NOMO-1 treated with dmso at 0.1 percent for 144 hours (cell line): ENCODE results near the gene ASTN2.

Experiments
- DNase-seq: peaks from one replicate; lab custom pipeline; 2025; ENCODE audit not compliant: unreplicated experiment; lab: John Stamatoyannopoulos, UW

Gene ASTN2

DNA sequence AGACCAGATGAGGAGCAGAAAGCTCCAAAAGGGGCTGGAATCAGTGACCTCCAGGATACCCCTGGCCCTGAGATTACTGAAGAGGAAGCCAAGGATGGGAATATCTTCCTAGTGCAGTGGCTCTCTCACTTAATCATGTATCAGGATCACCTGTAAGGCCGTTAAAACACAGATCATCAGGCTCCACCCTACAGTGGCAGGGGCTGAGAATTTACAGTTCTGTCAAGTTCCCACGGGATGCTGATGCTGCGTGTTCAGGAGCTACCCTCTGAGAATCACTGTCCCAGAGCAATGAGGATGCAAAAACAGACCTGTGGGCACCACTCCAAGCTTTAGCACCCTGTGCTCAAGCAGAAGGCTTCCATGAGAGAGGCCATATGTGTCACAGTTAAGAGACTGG lies 291.9 kb downstream of the ASTN2 start:
- no peak for DNase-seq

DNA sequence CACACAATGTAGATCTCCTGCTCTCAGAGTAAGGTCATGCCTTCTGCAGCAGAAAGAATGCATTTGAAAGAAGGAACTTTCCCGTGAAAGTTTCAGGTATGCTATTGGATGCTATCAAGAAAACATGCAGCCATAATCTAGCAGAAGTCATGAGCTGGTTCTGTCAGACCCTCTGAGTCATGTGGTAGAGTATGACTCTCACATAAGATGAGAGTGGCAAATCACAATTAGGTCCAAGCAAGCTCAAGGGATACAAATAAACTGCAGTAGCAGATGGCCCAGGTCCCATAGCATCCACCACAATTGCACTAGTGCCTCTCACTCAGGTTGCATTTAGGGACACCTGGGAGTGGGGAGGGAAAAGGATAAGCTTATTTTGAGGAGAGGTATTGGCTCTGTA lies 292.8 kb downstream of the ASTN2 start:
- DNase-seq: no peak

DNA sequence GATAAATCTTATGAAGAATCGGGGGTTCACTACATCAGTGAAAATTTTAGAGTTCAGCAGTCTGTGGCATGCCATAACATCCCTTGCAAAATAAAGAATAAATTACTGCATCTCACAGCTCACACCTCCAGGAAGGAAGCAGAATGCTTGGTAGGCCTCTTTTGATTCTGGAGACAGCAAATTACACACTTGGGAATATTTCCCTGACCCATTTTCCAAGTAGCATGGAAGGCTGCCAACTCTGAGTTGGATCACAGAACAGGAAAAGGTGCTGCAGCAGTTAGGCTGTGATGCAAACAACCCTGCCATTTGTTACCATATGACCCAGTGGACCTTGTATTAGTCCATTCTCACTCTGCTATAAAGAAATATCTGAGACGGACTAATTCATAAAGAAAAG lies 293.5 kb downstream of the ASTN2 start:
- DNase-seq: no peak

DNA sequence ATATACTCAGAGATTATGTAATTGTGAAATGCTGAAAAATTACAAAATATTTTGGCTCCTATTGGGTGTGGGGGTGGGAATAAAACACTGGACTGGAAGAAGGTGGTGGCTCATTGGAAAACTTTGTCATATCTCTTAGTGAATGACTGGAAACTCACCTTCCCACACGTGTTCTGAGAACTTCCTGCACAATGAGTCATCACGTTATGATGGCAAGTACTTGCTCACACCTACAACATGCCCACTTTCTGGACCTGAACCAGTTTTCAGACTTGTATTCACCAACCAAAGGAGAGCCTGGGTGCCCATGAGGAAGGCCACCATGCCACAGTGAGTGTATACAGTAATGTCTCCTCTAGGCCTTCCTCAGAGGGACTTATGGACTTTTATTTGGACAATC lies 294.8 kb downstream of the ASTN2 start:
- DNase-seq: no peak

DNA sequence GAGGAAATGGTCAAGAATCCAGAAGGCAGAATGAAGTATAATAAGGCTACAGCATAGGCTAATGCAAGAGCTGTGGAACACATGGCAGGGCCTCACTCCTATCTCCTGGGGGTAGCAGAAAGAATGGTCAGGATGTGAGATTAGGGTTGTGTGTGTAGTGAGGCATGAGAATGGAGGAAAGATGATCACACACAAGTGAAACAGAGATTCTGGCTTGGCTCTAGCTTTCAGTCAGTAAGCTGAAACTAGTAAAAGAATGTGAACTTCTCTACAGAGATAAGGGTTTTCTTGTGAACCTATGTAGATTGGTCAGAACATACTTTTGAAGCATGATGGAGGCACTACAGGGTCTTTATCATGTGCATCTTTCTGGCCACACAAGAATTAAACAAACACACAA lies 298.8 kb downstream of the ASTN2 start:
- DNase-seq: no peak

DNA sequence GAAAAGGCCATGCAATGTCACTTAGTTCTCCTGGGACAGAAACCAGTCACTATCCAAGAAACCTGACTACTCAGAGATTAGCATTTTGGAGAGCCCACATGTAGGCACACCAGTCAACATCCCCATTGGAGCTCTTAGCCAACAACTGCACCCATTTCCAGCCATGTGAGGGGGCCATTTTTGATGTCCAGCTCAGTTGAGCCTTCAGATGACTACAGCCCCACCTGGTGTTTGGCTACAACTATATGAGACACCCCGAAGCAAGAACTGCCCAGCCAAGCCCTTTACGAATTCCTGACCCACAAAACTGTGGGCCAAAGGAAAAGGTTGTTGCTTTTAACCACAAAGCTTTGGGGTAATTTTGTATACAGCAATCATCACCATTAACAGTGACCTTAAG lies 300.1 kb downstream of the ASTN2 start:
- no peak for DNase-seq

DNA sequence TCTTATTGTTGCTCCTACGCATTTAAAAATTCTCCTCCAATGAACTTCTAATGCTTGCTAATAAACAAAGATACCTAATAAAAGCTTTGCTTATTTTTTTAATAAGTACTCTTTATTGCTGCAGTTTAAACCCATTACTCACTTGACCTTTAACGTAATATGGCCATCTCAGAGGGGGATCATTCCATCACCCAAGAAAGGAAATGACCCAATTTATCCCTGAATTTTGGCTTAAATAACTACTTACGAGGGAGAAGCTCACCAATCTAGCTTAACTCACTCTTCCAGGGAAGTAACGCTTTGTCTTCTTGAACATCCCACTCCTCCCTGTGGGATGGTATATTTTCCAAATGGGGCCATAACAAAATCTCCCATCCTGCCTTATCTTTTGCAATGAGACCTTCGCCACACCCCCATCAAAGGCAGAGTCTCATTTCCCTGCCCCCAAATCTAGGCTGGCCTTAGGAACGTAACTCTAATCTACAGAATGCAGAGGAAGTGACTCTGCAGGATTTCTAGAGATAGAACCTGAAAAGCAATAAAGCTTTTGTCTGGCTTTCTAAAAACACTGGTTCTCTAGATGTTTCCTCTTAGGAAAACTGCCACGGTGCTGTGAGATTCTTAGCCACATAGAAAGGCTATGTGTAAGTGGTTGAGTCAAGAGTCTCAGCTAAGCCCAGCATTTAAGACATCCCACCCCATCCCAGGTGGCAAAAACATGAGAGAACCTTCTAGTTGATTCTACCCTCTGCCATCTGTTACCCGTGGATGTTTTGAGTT lies 310.0 kb downstream of the ASTN2 start:
- no peak for DNase-seq

DNA sequence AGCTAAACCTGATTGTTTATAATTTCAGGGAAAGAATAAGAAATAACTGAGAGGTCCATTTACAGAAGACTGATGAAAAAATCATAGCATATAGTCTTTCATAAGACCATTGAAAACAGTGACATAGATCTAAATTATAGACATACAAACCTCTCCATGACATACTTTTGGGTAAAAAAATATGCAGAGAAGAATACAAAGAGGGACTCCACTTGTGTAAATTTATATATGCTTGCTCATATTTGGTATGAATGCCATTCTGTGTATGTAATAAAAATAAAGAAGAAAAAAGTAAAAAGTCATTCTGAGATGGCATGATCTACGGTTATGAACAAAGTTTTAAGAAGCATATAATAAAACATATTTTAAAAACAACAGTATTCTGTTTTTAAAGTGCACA lies 310.7 kb downstream of the ASTN2 start:
- no peak for DNase-seq

DNA sequence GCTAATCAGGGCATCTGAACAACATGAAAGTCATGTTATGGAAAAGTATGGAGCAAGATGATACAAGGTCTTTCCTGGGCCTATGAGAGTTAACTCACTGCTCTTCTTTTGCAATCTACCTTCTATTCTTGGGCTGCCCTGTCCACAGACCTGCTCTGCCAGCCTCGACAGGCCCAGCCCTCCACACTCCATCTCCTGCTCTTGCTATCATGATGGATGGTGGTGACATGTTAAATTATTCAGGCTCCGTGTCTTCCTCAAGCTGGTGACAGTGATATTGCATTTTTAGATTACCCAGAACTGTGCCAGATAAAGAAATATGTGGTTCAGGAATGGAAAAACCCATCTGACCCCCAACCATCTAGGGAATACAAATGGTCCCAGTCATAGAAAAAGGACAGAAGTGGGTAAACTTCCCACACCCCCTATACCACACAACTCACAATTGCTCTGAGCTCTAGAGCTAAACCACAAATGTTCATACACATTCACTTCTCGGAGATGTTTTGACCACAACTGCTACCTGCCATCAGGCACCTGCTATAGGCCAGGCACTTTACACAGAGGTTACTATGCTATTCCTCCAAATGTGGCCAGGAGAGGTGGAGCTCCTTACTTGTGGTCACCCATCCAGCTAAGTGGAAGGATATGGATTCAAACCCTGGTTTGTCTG lies 311.3 kb downstream of the ASTN2 start:
- DNase-seq: no peak

DNA sequence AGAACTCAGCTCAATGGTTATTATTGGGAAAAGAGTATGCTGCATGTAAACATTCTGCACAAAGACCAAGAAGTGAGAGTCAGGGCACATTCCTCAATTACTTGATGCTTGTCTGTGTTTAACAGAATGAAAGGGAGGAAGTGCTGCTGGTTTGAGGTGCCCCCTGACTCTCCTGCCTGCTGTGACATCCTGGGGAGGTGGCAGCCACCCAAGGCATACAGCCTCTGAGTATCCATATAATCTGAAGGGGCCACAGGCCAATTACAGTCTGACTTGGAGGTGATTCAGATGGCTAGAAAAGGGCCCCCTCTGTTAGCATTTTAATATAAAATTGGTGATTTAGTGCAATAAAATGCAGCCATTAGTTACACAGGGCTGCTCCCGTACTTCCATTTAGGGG lies 313.8 kb downstream of the ASTN2 start:
- no peak for DNase-seq

DNA sequence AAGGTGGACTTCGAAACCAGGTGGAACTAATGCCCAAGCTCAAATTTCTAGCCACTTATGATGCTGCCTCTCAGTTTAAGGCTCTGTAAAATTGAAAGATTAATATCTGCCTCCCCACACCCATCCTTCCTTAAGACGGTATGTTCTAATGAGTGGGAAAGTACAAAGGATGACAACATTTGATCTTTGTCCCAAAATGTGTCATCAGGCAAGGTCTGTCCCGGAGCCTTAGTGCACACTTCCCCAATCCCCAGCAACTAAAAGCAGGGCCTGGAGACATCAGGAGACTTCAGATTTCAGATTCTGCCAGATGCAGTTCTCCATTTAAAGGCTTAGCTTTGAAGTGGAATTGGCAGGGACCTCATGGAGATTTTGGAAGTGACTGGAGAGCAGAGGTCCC lies 316.5 kb downstream of the ASTN2 start:
- DNase-seq: no peak

DNA sequence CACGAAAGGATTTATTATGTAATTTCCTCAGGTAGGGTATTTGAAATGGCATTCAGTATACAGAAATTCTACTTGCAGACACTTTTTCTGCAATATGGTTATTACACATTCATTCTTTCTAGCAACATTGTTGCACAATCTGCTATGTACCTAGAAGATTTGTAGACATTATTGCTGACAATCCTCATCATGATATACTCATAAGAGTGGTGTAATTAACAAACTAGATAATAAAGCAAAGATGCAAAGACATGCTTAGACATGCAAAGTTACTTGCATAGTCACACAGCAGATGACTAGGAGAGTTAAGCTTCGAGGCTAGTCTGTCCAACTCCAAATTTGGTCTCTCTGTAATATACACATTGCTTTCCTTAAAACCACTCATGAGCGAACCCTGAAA lies 317.1 kb downstream of the ASTN2 start:
- DNase-seq: no peak

DNA sequence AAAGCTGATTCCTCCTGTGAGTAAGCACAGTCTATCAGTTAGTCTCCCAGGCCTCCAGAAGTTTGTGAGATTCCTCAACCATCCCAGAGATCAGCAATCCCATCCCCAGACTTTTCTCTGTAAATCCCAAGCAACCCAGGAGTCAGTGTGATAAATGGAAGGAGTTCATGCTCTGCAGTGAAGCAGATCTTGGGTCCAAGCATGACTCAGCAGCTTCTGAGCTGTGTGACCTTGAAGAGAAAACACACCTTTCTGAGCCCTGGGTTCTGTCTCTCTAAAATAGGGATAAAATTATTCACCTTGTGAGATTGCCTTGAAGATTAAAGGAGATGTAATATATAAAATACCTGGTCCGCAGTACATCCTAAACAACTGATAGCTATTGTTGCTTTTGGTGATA lies 318.7 kb downstream of the ASTN2 start:
- DNase-seq: no peak

DNA sequence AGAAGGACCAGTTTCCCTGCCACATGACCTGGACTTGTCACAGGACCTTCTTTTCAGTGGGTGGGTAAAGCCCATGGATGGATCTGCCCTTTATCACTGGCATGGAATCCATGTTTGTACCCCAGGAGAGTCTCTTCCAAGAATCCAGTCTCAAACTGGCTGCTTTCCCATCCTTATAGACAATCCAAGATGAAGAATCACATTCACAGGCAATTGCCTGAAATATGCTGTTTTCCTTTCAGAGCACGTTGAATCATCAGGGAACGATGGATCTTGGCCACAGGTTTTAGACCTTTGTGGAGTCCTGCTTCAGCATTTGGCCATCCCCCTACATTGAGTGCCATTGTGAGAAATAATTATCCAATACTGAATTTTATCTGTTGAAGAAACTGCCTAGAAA lies 319.8 kb downstream of the ASTN2 start:
- DNase-seq: no peak

DNA sequence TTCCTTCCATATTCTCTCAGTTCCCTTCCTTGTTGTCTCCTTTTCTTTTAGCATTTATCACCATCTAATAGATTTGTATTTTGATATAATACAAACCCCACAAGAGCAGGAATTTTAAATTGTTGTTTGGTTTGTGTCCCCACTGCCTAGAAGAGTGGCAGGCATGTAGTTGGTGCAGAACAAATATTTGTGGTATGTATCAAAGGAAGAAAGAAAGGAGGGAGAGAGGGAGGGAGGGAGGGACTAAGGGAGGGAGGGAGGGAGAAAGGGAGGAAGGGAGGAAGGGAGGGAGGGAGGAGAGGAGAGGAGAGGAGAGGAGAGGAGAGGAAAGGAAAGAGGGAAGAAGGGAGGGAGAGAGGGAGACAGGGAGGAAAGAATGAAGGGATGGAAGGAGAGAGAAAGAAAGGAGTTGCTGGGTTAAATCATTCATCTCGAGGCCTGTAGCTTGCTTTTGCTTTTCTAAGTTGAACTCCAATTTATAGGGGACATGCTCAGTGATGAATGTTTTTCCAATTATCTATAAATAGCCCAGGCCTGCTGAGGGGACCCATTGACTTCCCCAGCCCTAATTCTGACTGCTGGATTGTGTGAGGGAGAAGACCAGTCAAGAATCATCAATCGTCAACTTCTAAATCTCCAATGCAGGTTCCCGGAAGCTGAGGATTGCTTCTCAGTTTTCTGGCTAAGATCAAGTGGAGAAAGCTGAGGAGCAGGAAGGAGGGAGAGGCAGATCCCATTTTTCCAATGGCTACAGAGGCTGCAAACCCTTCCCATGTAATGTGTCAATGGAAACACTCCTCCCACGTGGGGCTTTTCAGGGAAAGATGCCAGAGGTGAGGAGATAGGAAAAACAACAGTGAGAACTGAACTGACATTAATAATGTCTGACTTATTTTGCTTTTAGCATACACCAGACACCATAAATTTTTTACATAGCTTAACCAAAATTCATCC lies 320.7 kb downstream of the ASTN2 start:
- no peak for DNase-seq

DNA sequence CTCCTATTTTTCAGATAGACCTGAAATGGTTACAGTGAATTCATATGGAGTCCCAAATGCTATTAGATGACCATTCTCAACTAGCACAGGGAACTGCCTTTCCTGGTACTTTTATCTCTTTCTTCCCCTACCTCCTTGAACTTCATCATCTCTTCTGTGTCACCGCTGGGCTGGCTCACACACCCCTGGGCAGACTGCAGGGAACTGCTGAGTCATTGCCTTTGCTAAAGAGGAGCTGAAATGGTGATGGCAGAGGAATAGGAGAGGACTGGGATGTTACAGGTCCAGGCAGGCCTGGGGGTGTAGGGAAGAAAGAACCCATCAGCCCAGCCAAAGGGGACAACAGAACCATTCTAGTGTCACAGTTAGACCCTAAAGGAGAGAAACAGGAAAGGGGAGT lies 322.3 kb downstream of the ASTN2 start:
- DNase-seq: no peak

DNA sequence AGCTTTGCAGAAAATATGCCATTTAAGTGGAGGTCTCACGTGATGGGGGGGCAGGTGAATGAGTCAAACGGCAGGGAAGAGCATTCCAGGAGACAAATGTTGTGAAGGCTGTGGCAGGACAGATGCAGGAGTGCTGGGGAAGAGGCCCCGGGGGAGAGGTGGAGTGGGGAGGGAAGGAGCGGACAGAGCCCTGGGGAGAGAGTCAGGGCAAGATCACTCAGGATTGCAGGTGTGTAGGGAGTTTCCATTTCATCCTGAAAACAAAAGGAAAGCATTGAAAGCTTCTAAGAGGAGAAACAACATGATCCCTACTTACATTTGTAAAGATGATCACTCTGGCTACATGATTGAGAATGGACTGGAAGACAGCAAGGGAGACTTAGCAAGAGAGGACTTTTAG lies 323.3 kb downstream of the ASTN2 start:
- DNase-seq: no peak

DNA sequence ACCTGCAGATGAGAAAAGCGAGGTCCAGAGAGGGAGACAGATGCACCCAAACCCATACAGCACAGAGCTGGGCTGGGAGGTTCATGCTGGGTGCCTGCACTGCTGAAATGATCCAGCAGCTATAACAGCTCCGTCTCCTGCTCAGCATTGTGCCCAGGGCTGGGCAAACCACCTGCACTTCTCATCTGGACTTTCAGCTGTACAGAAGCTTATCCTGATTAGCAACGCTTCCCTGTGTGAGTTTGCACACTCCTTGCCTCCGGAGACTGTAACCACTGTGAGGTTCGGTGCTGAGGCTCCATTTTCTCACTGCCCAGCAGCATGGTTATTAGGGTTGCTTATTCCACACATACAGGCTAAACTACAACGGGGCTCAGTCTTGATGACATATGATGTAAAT lies 326.1 kb downstream of the ASTN2 start:
- no peak for DNase-seq

DNA sequence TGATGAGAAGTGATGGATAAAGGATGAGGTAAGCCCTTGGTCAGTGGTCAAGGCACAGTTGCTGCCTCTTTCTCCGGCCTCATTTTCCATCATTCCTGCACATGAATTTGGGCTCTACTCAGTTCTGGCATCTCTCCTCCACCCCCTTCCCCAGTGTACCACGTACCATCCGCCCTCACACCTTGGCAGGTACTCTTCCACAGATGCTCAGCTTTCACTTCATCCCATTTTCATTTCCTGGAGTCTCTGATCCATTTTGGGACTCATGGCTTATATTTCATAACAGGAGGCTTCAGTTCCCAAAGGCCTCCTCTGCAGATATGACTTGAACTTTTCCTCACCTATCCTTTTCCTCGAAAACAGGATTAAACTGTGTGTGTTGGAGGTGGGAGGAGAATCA lies 326.7 kb downstream of the ASTN2 start:
- no peak for DNase-seq

DNA sequence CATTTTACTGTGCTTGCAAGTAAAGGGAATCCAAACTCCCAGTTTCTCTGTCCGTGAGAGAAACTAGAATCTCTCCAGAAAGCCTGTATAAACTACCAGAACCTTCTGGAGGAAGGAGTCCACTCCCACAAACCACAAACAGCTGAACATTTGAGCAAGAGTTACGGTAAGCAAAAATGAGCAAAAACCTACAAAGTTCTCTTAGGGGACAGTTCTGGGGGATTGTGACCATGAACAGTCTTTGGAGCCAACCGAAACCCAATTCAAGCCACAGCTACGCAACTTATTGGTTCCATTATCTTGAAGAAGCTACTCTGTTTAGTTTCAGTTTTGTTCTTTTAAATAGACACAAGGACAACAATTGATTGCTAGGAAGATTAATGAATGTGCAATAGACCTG lies 330.6 kb downstream of the ASTN2 start:
- DNase-seq: no peak

DNA sequence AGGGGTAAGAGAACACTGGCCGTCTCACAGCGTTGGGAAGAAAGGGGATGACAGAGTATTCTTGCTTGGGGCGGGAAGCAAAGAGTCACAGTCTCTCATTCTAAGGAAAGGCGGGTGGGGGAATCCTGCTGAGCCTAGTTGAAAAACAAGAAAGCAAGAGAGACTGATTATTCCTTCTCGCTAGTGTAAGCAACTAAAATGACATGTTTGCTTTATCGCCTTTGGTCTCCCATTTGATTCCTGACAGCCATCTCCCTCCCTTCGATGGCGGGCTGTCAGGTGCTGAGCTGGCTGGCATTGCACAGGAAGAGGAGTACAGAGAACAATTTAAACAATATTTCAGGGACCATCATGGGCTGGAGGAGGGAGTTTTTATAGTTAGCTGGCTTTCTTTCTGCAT lies 331.3 kb downstream of the ASTN2 start:
- DNase-seq: no peak
